GM21526 (cell line): ENCODE results near the gene SNN.

Experiments used
- ATAC-seq: cut with Tn5 transposase; IDR thresholded peaks from one replicate; pipeline ENCODE4 v1.9.1; 2021; ENCODE audit warnings: moderate library complexity; ENCODE audit not compliant: unreplicated experiment, low FRiP score

The SNN gene

GRCh38 chr16:11677959-11678881 lies 10.0 kb downstream of the SNN start:
- no peak for ATAC-seq

GRCh38 chr16:11679250-11679649 lies 11.0 kb downstream of the SNN start:
- no peak for ATAC-seq

GRCh38 chr16:11679941-11680911 lies 12.0 kb downstream of the SNN start:
- no peak for ATAC-seq

GRCh38 chr16:11681556-11681955 lies 13.3 kb downstream of the SNN start:
- ATAC-seq, result peak; percentile 15

GRCh38 chr16:11681976-11682654 lies 13.9 kb downstream of the SNN start:
- peak; percentile 41 for ATAC-seq

- no peak for ATAC-seq
Observed at GRCh38 chr16:11682655-11683096, 14.4 kb downstream of the SNN start.

- ATAC-seq, result no peak
Observed at GRCh38 chr16:11683145-11683544, 14.9 kb downstream of the SNN start.

GRCh38 chr16:11684231-11685025 lies 16.2 kb downstream of the SNN start:
- no peak for ATAC-seq

- no peak for ATAC-seq
Observed at GRCh38 chr16:11685844-11686618, 17.8 kb downstream of the SNN start.

- no peak for ATAC-seq
Observed at GRCh38 chr16:11686713-11687380, 18.6 kb downstream of the SNN start.

- no peak for ATAC-seq
Observed at GRCh38 chr16:11687601-11688519, 19.6 kb downstream of the SNN start.

GRCh38 chr16:11688520-11688886 lies 20.2 kb downstream of the SNN start:
- ATAC-seq, result no peak

- peak; percentile 75 for ATAC-seq
Observed at GRCh38 chr16:11689031-11689840, 21.0 kb downstream of the SNN start.

- ATAC-seq, result no peak
Observed at GRCh38 chr16:11691235-11691634, 23.0 kb downstream of the SNN start.

- ATAC-seq, result no peak
Observed at GRCh38 chr16:11691771-11692170, 23.5 kb downstream of the SNN start.

- no peak for ATAC-seq
Observed at GRCh38 chr16:11692171-11692570, 23.9 kb downstream of the SNN start.

GRCh38 chr16:11692651-11693050 lies 24.4 kb downstream of the SNN start:
- no peak for ATAC-seq
